Thymus (tissue), 11 donors: ENCODE measurements around the gene IGF1. TPM values are rescaled to one million over a fixed set of nuclear protein-coding genes. Genes with fewer than 3 reads are reported as not detected.

Experiments used
- DNase-seq, 9 donors: peaks; one replicate each; pipeline ENCODE4 v3.0.0-alpha.2; 2013; ENCODE audit warnings: low spot score in 9 of 9, low read depth in 6 of 9, missing footprints in 1 of 9
- H3K27ac ChIP-seq, 2 donors: one replicate each; pipeline ENCODE4 v1.5.1; 2013; ENCODE audit warnings: control low read depth in 1 of 2, low read depth in 1 of 2, low read length in 1 of 2, mild to moderate bottlenecking in 1 of 2, moderate library complexity in 1 of 2
- H3K27me3 ChIP-seq, 2 donors: one replicate each; pipeline ENCODE4 v1.5.1; 2013; ENCODE audit warnings: low read length in 1 of 2; ENCODE audit not compliant: control insufficient read depth in 2 of 2, insufficient read depth in 1 of 2
- H3K36me3 ChIP-seq, 2 donors: one replicate each; pipeline ENCODE4 v1.5.1; 2013; ENCODE audit warnings: low read length in 1 of 2, mild to moderate bottlenecking in 1 of 2, moderate library complexity in 1 of 2; ENCODE audit not compliant: control insufficient read depth in 2 of 2, insufficient read depth in 2 of 2
- H3K4me1 ChIP-seq, 2 donors: one replicate each; pipeline ENCODE4 v1.5.1; 2013; ENCODE audit warnings: low read length in 2 of 2; ENCODE audit not compliant: control insufficient read depth in 2 of 2, insufficient read depth in 2 of 2
- H3K4me3 ChIP-seq, 2 donors: one replicate each; pipeline ENCODE4 v1.5.1; 2013; ENCODE audit warnings: low read length in 2 of 2, control low read depth in 1 of 2, mild to moderate bottlenecking in 1 of 2
- H3K9me3 ChIP-seq, 2 donors: one replicate each; pipeline ENCODE4 v1.5.1; 2013; ENCODE audit warnings: low read length in 1 of 2, mild to moderate bottlenecking in 1 of 2; ENCODE audit not compliant: control insufficient read depth in 2 of 2, insufficient read depth in 1 of 2
- WGBS: extraction: QIAGEN DNeasy Blood & Tissue Kit; methylation state at CpG from one replicate; pipeline ENCODE4 v1.1.7; 2013; 5-methylcytosine and 5-hydroxymethylcytosine counted together
- polyA plus RNA-seq: library from polyadenylated mRNA; stranded (reverse); fragments of 200-250 nt; gene quantifications from one replicate; pipeline ENCODE4 v1.2.3, GENCODE V29; 2013
- total RNA-seq: library from RNA; stranded (reverse); fragments of 120-200 nt; gene quantifications from one replicate; pipeline ENCODE4 v1.2.4, GENCODE V29; 2013
- donor health status: healthy.

The IGF1 gene
- total and polyA plus RNA-seq, 2 donors = 1.6 to 5.7 TPM

DNA sequence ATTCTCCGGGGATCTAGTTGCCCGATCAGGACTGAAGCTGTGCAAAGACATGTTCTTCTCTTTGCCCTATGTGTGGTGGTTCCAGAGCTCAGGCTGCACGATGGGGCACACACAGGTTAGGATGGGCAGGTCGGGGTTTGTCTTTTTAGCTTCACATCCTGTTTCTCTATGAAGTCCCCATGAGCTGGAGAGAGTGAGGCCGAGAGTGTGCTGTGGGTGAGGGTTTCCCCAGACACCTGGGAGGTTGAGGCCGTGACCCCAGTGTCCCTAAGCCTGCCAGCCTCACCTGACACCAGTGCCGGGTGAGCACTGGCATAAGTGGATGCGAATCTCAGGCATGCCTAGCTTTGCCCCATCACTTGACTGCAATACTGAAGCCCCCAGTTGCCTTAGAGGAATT lies 32.9 kb upstream of the IGF1 start:
- H3K36me3 ChIP-seq = no peaks in the 10 kb centered on the region
- no peak overlapping the region for H3K27ac ChIP-seq
- no peak overlapping the region for H3K4me3 ChIP-seq
- no peaks in the 10 kb centered on the region for H3K9me3 ChIP-seq
- no peak for DNase-seq
- no peaks in the 10 kb centered on the region for H3K27me3 ChIP-seq
- H3K4me1 ChIP-seq = no peaks in the 10 kb centered on the region
- WGBS = 84% methylated on average over 8 of the region's 8 CpGs

DNA sequence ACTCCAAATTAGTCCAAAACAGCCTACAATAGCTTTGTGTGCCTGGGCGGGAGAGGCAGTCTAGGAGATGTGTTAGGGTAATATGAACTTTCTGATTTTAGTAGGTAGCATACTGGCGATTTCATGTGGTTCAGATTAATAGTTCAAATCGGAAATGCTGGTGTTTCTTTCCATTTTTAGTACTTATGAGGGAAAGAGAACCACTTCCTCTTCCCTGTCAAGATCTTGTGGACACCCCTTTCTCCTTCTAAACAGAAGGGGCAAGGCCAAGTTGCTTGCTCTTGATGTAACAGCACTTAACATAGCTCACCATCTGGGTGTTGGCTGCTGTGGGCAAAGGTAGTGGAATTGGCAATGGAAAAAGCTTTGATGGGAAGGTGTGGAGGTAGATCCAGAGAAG lies 32.2 kb upstream of the IGF1 start:
- Histone ChIP-seq H3K36me3 (no peaks in the 10 kb centered on the region), H3K27me3 (no peaks in the 10 kb centered on the region), H3K4me3 (no peak overlapping the region), H3K27ac (no peak overlapping the region), H3K4me1 (no peaks in the 10 kb centered on the region), H3K9me3 (no peaks in the 10 kb centered on the region)
- no peak for DNase-seq
- WGBS = 34% methylated on average over 3 of the region's 3 CpGs

DNA sequence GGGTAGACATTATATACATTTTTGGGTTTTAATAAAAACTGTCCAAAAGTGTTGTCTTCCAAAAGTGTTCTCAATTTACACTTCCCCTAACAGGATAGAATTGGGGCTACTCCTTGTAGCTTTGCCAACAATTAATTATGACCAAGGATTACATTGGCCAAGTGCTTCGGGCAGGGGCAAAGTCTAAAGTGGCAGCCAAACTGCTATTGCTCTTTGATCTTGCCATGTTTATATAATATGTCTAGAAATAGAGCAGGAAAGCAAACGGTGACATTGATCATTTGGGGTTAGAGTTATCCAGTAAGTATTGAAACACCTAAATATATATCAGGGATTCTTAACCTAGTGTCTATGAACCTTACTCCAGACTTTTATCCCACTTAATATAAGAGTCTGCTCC lies 31.2 kb upstream of the IGF1 start:
- no peak overlapping the region for H3K4me3 ChIP-seq
- no peak for DNase-seq
- WGBS = 96% methylated on average over 2 of the region's 2 CpGs
- no peaks in the 10 kb centered on the region for H3K9me3 ChIP-seq
- H3K36me3 ChIP-seq = no peaks in the 10 kb centered on the region
- H3K27me3 ChIP-seq = no peaks in the 10 kb centered on the region
- no peaks in the 10 kb centered on the region for H3K4me1 ChIP-seq
- H3K27ac ChIP-seq = no peak overlapping the region

DNA sequence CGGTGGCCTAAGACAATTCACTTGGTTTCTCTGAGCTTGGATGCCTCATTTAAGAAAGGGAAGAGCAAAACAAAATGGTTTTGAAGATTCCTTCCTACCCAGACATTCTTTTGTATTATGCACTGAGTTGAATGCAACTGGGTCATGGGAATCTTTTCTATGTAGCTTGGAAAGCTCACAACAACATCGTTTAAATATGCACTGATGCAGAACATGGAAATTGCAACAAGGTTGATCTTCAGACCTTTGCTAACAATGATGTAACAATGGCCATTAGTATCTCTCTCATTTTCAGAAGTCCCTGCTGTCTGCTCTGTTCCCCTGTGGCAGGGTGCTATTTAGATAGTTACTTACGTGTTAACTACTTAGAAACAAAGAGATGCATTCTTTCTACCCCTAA lies 30.1 kb upstream of the IGF1 start:
- WGBS = 59% methylated on average over 3 of the region's 3 CpGs
- H3K36me3 ChIP-seq = no peaks in the 10 kb centered on the region

DNA sequence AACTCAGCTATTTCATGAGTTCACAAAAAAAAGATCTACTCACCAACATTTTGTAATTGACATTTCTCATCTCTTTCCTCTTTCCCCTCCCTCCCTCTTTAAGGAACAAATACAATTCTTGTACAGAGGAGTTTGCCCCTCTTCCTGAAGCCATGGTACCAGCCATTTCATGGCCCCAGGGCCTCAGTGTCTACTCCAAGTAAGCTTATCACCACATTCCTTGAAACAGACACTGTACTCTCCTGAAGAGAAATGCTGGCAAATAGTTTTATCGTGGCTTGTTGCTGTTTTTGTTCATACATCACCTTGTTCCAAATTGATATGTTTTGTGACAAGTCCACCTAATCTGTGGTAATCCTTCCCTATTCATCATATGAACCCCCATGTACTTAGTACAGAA lies 29.7 kb upstream of the IGF1 start:
- 94% methylated on average over 1 of the region's 1 CpG for WGBS
- H3K9me3 ChIP-seq = no peaks in the 10 kb centered on the region
- H3K27ac ChIP-seq = no peak overlapping the region
- no peak overlapping the region for H3K4me3 ChIP-seq
- DNase-seq = no peak
- H3K4me1 ChIP-seq = no peaks in the 10 kb centered on the region
- H3K36me3 ChIP-seq = no peaks in the 10 kb centered on the region
- H3K27me3 ChIP-seq = no peaks in the 10 kb centered on the region

More for the DNA sequence above, 30.1 kb upstream of the IGF1 start:
- Histone ChIP-seq H3K4me3 (no peak overlapping the region), H3K4me1 (no peaks in the 10 kb centered on the region), H3K27me3 (no peaks in the 10 kb centered on the region), H3K27ac (no peak overlapping the region), H3K9me3 (no peaks in the 10 kb centered on the region)
- no peak for DNase-seq

DNA sequence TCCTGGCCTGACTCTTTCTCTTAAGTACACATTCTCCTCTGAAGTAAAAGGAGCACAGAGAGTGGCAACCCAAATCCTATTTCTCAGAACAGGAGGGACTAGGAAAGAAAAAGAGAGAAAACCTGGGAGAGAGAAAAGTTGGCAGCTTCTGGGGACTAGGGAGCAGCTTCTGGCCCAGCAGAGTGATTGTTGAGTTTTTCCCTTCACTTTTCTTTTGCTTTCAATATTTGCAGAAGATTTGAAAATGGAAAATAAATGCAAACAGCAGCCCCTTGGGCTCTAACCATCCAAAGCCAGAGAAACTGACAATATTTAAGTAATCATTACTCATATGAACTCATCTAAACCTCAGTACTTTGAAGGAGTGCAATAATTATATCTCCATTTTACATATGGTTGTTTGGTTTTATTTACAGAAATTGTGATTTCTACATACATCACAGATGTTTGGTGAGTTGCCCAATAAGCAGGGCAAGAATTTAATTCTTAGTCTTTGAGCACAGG lies 28.8 kb upstream of the IGF1 start:
- no peak for DNase-seq
- H3K27me3 ChIP-seq = no peaks in the 10 kb centered on the region
- H3K9me3 ChIP-seq = no peaks in the 10 kb centered on the region

DNA sequence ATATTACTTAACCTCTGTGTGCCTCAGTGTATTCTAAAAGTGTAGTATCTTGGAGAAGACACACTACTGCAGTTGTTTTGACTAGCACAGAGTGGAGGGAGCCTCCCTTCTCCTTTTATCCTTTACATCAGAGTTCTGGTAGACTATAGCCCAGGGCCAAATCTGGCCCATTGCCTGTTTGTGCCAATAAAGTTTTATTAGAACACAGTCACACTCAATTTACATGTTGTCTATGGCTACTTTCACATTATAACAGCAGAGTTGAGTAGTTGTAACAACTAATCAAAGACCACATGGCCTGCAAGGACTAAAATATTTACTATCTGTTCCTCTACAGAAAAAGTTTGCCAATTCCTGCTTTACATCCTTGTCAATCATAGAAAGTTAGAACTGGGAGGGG lies 27.7 kb upstream of the IGF1 start:
- Histone ChIP-seq H3K36me3 (no peaks in the 10 kb centered on the region), H3K4me3 (no peak overlapping the region), H3K27ac (no peak overlapping the region), H3K9me3 (no peaks in the 10 kb centered on the region), H3K4me1 (no peaks in the 10 kb centered on the region), H3K27me3 (no peaks in the 10 kb centered on the region)
- no peak for DNase-seq

More for the DNA sequence above, 28.8 kb upstream of the IGF1 start:
- H3K36me3 ChIP-seq = no peaks in the 10 kb centered on the region
- no peaks in the 10 kb centered on the region for H3K4me1 ChIP-seq
- H3K27ac ChIP-seq = no peak overlapping the region
- no peak overlapping the region for H3K4me3 ChIP-seq

DNA sequence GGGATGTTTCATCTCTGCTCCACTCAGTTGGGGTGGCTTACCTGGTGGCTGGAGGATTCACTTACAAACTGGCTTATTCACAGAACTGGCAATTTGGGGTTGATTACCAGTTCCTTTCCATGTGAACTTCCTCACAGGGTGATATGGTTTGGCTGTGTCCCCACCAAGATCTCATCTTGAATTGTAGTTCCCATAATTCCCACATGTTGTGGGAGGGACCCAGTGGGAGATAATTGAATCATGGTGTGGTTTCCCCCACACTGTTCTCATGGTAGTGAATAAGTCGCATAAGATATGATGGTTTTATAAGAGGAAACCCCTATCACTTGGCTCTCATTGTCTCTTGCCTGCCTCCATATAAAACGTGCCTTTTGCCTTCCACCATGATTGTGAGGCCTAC lies 26.9 kb upstream of the IGF1 start:
- Histone ChIP-seq H3K4me3 (no peak overlapping the region), H3K36me3 (no peaks in the 10 kb centered on the region), H3K27ac (no peak overlapping the region), H3K27me3 (no peaks in the 10 kb centered on the region), H3K9me3 (no peaks in the 10 kb centered on the region), H3K4me1 (no peaks in the 10 kb centered on the region)
- WGBS = under 1% methylated on average over 2 of the region's 2 CpGs
- DNase-seq = no peak

DNA sequence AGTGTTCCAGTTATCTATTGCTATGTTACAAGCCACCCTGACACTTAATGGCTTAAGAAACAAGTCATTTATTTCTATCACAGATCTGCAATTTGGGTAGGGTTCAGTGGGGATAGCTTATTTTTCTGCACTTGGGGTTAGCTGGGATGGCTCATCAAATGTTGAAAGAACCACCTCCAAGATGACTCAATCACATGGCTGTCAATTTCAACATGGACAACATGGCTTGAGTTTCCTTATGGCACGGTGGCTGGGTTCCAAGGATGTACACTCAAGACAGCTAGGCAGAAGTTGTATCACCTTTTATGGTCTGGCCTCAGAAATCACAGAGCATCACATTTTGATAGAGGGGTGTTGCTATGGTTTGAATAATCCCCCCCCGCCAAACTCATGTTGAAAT lies 24.5 kb upstream of the IGF1 start:
- H3K27me3 ChIP-seq = no peaks in the 10 kb centered on the region
- no peak for DNase-seq
- H3K4me3 ChIP-seq = no peak overlapping the region
- H3K4me1 ChIP-seq = no peaks in the 10 kb centered on the region
- no peaks in the 10 kb centered on the region for H3K9me3 ChIP-seq
- no peaks in the 10 kb centered on the region for H3K36me3 ChIP-seq
- no peak overlapping the region for H3K27ac ChIP-seq
- WGBS = 98% methylated on average over 2 of the region's 2 CpGs

DNA sequence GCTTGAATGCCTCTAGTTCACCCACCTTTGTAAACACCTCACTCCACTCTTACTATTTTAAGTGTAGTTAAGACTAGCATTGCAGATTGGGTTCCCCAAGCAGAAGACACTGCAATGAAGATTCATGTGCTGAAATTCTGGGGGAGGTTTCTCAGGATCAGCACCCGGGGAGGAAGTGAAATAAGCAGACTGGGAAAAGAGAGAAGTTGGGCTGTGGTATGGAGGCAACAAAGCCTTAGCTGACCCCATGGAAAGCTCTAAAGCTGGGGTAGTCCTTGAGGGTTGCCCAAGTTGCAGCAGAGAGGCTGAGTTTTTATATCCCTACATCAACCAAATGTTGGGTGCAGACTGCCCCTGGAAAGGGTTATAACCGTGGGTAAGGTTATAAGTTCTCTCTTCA lies 23.9 kb upstream of the IGF1 start:
- Histone ChIP-seq H3K36me3 (no peaks in the 10 kb centered on the region), H3K27me3 (no peaks in the 10 kb centered on the region), H3K27ac (no peak overlapping the region), H3K9me3 (no peaks in the 10 kb centered on the region), H3K4me3 (no peak overlapping the region), H3K4me1 (no peaks in the 10 kb centered on the region)
- WGBS = 91% methylated on average over 2 of the region's 2 CpGs
- no peak for DNase-seq
